Occipital lobe (tissue), 2 donors: ENCODE results near the gene CPM. TPM values are rescaled to one million over a fixed set of nuclear protein-coding genes. Genes with fewer than 3 reads are reported as not detected.
"Not testable (repeated sequence)": the region's sequence is repeated elsewhere in the genome, so short reads cannot be mapped to it uniquely, and the experiment has no call there.

Experiments
- DNase-seq: peaks from one replicate; lab custom pipeline; 2025; lab: John Stamatoyannopoulos, UW
- total RNA-seq: library from RNA; depleted of rRNA; stranded (reverse); fragments of >200 nt; gene quantifications from one replicate; pipeline ENCODE4 v1.2.3, GENCODE V29; 2014

CPM gene
- total RNA-seq, 1 donor from 2014 or later = 1.7 TPM

GRCh38 chr12:68853396-68854077 is 79.4 kb downstream of the CPM start:
- DNase-seq = no peak

DNA sequence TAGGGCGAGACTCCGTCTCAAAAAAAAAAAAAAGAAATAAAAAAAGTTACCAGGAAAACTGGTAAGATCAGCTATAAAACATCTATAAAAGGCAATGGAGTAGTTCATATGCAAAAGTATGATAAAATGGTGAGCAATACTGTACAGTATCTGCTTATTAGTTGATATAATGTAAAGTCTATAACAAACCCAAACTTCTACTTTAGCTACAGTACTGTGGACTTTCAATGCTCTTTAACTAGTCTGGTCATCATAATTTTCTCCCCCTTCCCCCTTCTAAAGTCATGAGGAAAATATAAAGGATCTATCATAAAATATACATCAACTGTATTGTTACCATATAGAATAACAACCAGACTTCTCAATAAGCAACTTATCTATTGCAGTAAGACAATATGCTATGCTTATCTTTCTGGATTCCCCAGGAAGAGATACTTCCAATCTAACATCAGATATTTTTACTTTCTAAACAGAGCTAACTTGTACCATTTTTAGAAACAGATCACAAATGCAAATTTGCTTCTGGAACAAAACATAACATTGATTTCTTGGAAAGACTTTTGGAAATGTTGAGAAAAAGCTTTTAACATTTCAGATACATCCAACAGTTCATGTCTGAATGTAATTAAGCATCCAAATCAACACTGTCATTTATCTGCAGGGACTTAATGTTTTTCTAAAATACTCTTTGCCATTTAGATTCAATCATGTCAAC is 81.2 kb downstream of the CPM start:
- DNase-seq = no peak

- no peak for DNase-seq
Measured at GRCh38 chr12:68850390-68850789, 82.6 kb downstream of the CPM start.

DNA sequence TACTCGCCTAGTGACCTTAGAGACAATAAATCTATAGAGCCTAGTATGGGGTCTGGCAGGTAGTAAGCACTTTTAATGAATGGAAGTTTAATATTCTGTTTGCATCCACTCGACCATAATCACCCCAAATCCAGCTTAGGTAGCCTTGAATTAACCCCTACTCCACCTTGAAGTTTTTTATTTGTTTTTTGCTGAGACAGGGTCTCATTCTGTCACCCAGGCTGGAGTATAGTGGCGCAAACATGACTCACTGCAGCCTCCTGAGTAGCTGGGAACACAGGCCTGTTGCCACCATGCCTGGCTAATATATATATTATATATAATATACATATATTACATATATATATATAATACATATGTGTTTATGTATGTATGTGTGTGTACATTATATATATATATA is 86.2 kb downstream of the CPM start:
- DNase-seq = no peak

DNA sequence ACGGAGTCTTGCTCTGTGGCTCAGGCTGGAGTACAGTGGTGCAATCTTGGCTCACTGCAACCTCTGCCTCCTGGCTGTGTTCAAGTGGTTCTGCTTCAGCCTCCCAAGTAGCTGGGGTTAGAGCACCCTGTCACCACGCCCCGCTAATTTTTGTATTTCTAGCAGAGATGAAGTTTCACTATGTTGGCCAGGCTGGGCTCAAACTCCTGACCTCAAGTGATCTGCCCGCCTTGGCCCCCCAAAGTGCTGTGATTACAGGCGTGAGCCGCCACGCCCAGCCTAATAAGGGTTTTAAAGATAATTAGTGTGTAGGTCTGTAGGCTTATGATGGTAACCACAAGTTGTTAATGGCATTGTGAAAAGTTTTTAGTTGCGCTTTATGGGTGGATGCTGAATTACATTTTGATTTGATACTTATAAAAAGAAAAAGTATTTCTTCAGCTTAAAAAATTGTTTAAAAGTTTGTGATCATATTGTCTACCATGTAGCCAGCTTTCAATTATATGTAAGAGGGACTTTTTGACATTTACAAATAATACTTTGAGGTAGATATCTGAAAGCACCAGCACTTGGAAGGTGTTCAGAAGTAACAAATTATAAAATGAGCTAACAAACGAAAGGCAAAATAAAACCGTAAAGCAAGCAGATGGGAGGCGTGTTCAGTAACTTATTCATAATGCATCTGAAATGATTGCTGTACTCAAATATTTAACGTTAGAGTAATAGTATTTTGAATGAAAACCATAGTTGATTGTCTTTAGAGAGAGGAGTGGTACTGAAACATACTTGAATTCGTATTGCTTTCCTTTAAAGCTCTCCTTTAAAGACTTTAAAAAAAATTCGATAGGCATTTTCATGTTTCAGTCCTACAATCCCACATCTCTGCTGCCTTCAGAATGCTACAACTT is 87.9 kb downstream of the CPM start:
- no peak for DNase-seq

GRCh38 chr12:68844318-68844745 is 88.6 kb downstream of the CPM start:
- DNase-seq = no peak

GRCh38 chr12:68842784-68843567 is 90.0 kb downstream of the CPM start:
- no peak for DNase-seq

GRCh38 chr12:68842123-68842522 is 90.8 kb downstream of the CPM start:
- no peak for DNase-seq

GRCh38 chr12:68841717-68842116 is 91.3 kb downstream of the CPM start:
- DNase-seq = no peak

DNA sequence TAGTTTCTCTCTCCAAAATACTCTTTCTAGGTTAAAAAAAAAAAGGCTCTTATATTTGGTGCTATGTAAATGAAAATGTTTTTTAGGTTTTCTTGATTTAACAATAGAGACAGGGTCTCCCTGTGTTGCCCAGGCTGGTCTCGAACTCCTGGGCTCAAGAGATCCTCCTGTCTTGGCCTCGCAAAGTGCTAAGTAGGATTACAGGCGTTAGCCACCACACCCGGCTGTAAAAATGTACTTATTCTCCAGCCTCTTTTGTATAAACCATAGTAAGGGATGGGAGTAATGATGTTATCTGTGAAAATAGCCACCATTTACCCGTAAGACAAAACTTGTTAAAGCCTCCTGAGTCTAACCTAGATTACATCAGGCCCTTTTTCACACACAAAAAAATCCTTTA is 91.8 kb downstream of the CPM start:
- not testable (repeated sequence) for DNase-seq

- DNase-seq = no peak
Measured at GRCh38 chr12:68839183-68840147, 93.5 kb downstream of the CPM start.

DNA sequence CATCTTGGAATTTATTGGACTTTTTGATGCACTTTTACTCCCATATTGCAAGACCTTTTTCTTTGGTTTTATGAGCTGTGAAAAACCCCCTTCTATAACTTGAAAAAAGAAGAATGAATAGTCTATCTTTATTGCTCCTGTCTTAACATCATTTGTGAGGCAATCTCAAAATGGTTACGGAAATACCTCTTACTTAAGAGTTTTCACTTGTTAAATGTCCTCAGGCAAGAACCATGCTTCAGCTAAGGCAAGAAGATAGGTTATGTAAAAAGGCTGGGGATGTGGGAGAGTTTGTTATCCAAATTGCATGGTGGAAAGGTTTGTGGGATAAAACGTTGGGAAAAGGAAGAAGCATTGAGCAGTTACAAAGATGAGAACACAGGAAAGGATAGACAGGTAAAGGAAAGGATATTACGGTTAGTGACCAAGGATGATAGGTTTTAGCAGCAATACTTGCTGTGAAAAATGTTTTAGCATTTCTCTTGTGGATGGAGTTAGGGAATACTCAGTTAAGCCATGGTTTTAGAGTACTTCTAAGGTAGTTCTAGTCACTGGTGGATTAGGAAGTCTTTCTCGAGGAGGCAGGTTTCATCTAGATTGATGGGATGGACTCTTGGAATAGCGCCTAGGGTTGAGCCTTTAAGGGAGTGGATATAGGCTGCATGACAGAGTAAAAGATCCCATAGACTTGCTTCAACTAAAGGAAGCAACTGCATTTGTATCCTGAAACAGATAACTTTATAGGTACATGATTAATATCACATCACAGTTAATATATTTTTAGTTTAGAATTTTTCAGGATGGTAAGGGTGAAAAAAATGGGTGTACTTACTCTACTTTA is 94.7 kb downstream of the CPM start:
- no peak for DNase-seq

GRCh38 chr12:68837215-68837614 is 95.8 kb downstream of the CPM start:
- DNase-seq = no peak

GRCh38 chr12:68835333-68835908 is 97.5 kb downstream of the CPM start:
- DNase-seq = no peak

GRCh38 chr12:68833508-68833907 is 99.5 kb downstream of the CPM start:
- DNase-seq = no peak

GRCh38 chr12:68832504-68832867 is 100.5 kb downstream of the CPM start:
- no peak for DNase-seq

DNA sequence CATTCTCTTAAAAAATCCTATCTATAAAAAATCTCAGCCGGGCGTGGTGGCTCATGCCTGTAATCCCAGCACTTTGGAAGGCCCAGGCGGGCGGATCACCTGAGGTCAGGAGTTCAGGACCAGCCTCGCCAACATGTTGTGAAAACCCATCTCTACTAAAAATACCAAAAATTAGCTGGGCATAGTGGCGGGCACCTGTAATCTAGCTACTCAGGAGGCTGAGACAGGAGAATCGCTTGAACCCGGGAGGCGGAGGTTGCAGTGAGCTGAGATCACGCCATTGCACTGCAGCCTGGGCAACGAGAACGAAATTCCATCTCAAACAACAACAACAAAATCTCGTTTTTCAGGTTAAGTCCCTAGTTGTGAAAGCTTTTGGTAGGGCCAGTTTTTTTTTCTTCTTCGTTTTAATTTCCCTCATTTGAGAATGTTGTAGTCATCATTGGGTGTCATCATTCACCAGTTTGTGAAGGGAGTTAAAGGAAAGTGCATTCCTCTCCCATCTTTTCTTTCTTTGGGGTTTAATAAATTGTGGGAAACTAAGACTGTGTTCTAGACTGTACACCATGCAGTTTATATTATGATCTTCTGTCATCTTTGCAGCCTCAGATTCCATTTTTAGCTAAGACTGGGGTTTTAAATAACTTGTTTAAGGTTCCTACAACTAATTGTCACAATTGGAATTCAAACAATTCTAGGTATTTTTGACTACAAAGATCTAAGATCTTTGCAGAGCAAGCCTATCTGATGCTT is 101.0 kb downstream of the CPM start:
- DNase-seq = no peak

- no peak for DNase-seq
Measured at GRCh38 chr12:68831272-68831671, 101.7 kb downstream of the CPM start.
